Measurements from ENCODE around the gene BCAS3. TPM values are rescaled to one million over a fixed set of nuclear protein-coding genes. Genes with fewer than 3 reads are reported as not detected.

Gene BCAS3
- total RNA-seq, 2 donors from 2014 or later: 28.0 to 37.7 TPM

GRCh38 chr17:60647705-60648104 is 29.9 kb upstream of the BCAS3 start:
- H3K27ac Mint-ChIP-seq: no peak overlapping the region

GRCh38 chr17:60652454-60653247 is 25.0 kb upstream of the BCAS3 start:
- Histone ChIP-seq H3K27ac (ENCODE audit: low read depth, low read length) (no peak overlapping the region), H3K4me1 (ENCODE audit: control insufficient read depth, insufficient read depth, low read length) (no peaks in the 10 kb centered on the region), H3K9me3 (ENCODE audit: control insufficient read depth, low read length) (no peaks in the 10 kb centered on the region), H3K9ac (ENCODE audit: extremely low read depth, low read length, poor library complexity, severe bottlenecking) (no peak overlapping the region), H3K27me3 (ENCODE audit: control insufficient read depth, insufficient read depth, low read length, poor library complexity, severe bottlenecking) (no peaks in the 10 kb centered on the region), H3K36me3 (ENCODE audit: control insufficient read depth, insufficient read depth, low read length) (peaks cover 49% of the 10 kb centered on the region), H3K4me3 (ENCODE audit: low read length) (no peak overlapping the region)
- H3K27ac Mint-ChIP-seq: no peak overlapping the region
- 95% methylated on average over 1 of the region's 2 CpGs; no CpG with 5 or more reads in 1 of the 2 experiments for WGBS, 2 experiments (ENCODE audit: insufficient coverage in 1 of 2, insufficient read length in 1 of 2)
- DNase-seq: no peak
- H3K36me3 Mint-ChIP-seq (ENCODE audit: low read depth): peaks cover 43% of the 10 kb centered on the region
- TF ChIP-seq, protein P1, sequence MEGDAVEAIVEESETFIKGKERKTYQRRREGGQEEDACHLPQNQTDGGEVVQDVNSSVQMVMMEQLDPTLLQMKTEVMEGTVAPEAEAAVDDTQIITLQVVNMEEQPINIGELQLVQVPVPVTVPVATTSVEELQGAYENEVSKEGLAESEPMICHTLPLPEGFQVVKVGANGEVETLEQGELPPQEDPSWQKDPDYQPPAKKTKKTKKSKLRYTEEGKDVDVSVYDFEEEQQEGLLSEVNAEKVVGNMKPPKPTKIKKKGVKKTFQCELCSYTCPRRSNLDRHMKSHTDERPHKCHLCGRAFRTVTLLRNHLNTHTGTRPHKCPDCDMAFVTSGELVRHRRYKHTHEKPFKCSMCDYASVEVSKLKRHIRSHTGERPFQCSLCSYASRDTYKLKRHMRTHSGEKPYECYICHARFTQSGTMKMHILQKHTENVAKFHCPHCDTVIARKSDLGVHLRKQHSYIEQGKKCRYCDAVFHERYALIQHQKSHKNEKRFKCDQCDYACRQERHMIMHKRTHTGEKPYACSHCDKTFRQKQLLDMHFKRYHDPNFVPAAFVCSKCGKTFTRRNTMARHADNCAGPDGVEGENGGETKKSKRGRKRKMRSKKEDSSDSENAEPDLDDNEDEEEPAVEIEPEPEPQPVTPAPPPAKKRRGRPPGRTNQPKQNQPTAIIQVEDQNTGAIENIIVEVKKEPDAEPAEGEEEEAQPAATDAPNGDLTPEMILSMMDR (conservative IDR thresholded peaks at IDR 0.05): no peak
- no peaks in the 10 kb centered on the region for H3K27me3 Mint-ChIP-seq (ENCODE audit: insufficient read depth)
- H3K4me3 Mint-ChIP-seq: no peak overlapping the region
- H3K4me1 Mint-ChIP-seq: no peaks in the 10 kb centered on the region
- no peaks in the 10 kb centered on the region for H3K9me3 Mint-ChIP-seq

More at GRCh38 chr17:60647705-60648104, 29.9 kb upstream of the BCAS3 start:
- Histone ChIP-seq H3K27me3 (ENCODE audit: control insufficient read depth, insufficient read depth, low read length, poor library complexity, severe bottlenecking) (no peaks in the 10 kb centered on the region), H3K4me3 (ENCODE audit: low read length) (no peak overlapping the region), H3K4me1 (ENCODE audit: control insufficient read depth, insufficient read depth, low read length) (no peaks in the 10 kb centered on the region), H3K27ac (ENCODE audit: low read depth, low read length) (no peak overlapping the region), H3K9ac (ENCODE audit: extremely low read depth, low read length, poor library complexity, severe bottlenecking) (no peak overlapping the region), H3K36me3 (ENCODE audit: control insufficient read depth, insufficient read depth, low read length) (peaks cover 50% of the 10 kb centered on the region), H3K9me3 (ENCODE audit: control insufficient read depth, low read length) (no peaks in the 10 kb centered on the region)
- DNase-seq: no peak
- no peak overlapping the region for H3K4me3 Mint-ChIP-seq
- WGBS, 2 experiments (ENCODE audit: insufficient coverage in 1 of 2, insufficient read length in 1 of 2): no CpG with 5 or more reads among the region's 1 CpG
- no peaks in the 10 kb centered on the region for H3K9me3 Mint-ChIP-seq
- H3K27me3 Mint-ChIP-seq (ENCODE audit: insufficient read depth): no peaks in the 10 kb centered on the region
- TF ChIP-seq, protein P1 (conservative IDR thresholded peaks at IDR 0.05): no peak
- H3K36me3 Mint-ChIP-seq (ENCODE audit: low read depth): peaks cover 32% of the 10 kb centered on the region
- no peaks in the 10 kb centered on the region for H3K4me1 Mint-ChIP-seq

- DNase-seq: no peak
- Mint-ChIP-seq H3K36me3 (ENCODE audit: low read depth) (peaks cover 38% of the 10 kb centered on the region), H3K27me3 (ENCODE audit: insufficient read depth) (no peaks in the 10 kb centered on the region), H3K27ac (no peak overlapping the region), H3K9me3 (no peaks in the 10 kb centered on the region), H3K4me3 (no peak overlapping the region), H3K4me1 (no peaks in the 10 kb centered on the region)
- no peak overlapping the region for H3K4me3 ChIP-seq (ENCODE audit: low read length)
- H3K4me1 ChIP-seq (ENCODE audit: control insufficient read depth, insufficient read depth, low read length): no peaks in the 10 kb centered on the region
- 89% methylated on average over 1 of the region's 1 CpG; no CpG with 5 or more reads in 1 of the 2 experiments for WGBS, 2 experiments (ENCODE audit: insufficient coverage in 1 of 2, insufficient read length in 1 of 2)
- TF ChIP-seq, protein P1 (conservative IDR thresholded peaks at IDR 0.05): no peak
- no peak overlapping the region for H3K27ac ChIP-seq (ENCODE audit: low read depth, low read length)
- no peaks in the 10 kb centered on the region for H3K27me3 ChIP-seq (ENCODE audit: control insufficient read depth, insufficient read depth, low read length, poor library complexity, severe bottlenecking)
- no peak overlapping the region for H3K9ac ChIP-seq (ENCODE audit: extremely low read depth, low read length, poor library complexity, severe bottlenecking)
- peaks cover 47% of the 10 kb centered on the region for H3K36me3 ChIP-seq (ENCODE audit: control insufficient read depth, insufficient read depth, low read length)
- no peaks in the 10 kb centered on the region for H3K9me3 ChIP-seq (ENCODE audit: control insufficient read depth, low read length)
Observed at GRCh38 chr17:60653569-60653968, 24.1 kb upstream of the BCAS3 start.
